ENCODE data around the gene FAM83G.
A peak's percentile ranks its signal among the peaks of the same experiment; 100 is the strongest.

FAM83G gene

GRCh38 chr17:19005137-19005773 is 691 bp upstream of the FAM83G start:
- no peak for DNase-seq

- DNase-seq = peak; percentile 47 to 49
Observed at GRCh38 chr17:19003543-19004420, 782 bp downstream of the FAM83G start.

- DNase-seq = peak; percentile 14 to 18
Observed at GRCh38 chr17:19002805-19003542, 1.6 kb downstream of the FAM83G start.

- DNase-seq = no peak
Observed at GRCh38 chr17:19001907-19002590, 2.5 kb downstream of the FAM83G start.

- no peak for DNase-seq
Observed at GRCh38 chr17:19000531-19001325, 3.8 kb downstream of the FAM83G start.

GRCh38 chr17:18999911-19000310 is 4.7 kb downstream of the FAM83G start:
- no peak for DNase-seq

- DNase-seq = no peak
Observed at GRCh38 chr17:18999394-18999793, 5.2 kb downstream of the FAM83G start.

GRCh38 chr17:18997650-18998196 is 6.8 kb downstream of the FAM83G start:
- no peak for DNase-seq

- no peak for DNase-seq
Observed at GRCh38 chr17:18996458-18996857, 8.1 kb downstream of the FAM83G start.

- DNase-seq = no peak
Observed at GRCh38 chr17:18995220-18995619, 9.3 kb downstream of the FAM83G start.

- DNase-seq = no peak
Observed at GRCh38 chr17:18994631-18995030, 9.9 kb downstream of the FAM83G start.

- no peak for DNase-seq
Observed at GRCh38 chr17:18993905-18994526, 10.5 kb downstream of the FAM83G start.

- DNase-seq = no peak
Observed at GRCh38 chr17:18992454-18993130, 12.0 kb downstream of the FAM83G start.

- DNase-seq = no peak
Observed at GRCh38 chr17:18991531-18992315, 12.8 kb downstream of the FAM83G start.

- DNase-seq = no peak
Observed at GRCh38 chr17:18990331-18990730, 14.2 kb downstream of the FAM83G start.

GRCh38 chr17:18988546-18989173 is 15.9 kb downstream of the FAM83G start:
- DNase-seq = no peak

- no peak for DNase-seq
Observed at GRCh38 chr17:18987862-18988545, 16.6 kb downstream of the FAM83G start.

GRCh38 chr17:18987230-18987610 is 17.3 kb downstream of the FAM83G start:
- DNase-seq = no peak
